GM21576 (cell line): Measurements from ENCODE around the gene RABL2A.
"Not testable (repeated sequence)": the region's sequence is repeated elsewhere in the genome, so short reads cannot be mapped to it uniquely, and the experiment has no call there.

Experiments
- ATAC-seq: cut with Tn5 transposase; IDR thresholded peaks from one replicate; pipeline ENCODE4 v1.9.1; 2021; ENCODE audit warnings: mild to moderate bottlenecking, moderate library complexity; ENCODE audit not compliant: unreplicated experiment

RABL2A gene

GRCh38 chr2:113626616-113627330 lies at the start of gene RABL2A:
Gene RABL2A (plus strand): TSS chr2:113627266. CDS start chr2:113628607, 1,341 bp downstream.
- peak; percentile 93 for ATAC-seq

GRCh38 chr2:113578508-113578907 lies 48.6 kb upstream of the RABL2A start:
- not testable (repeated sequence) for ATAC-seq

GRCh38 chr2:113582473-113582872 lies 44.6 kb upstream of the RABL2A start:
- ATAC-seq, result not testable (repeated sequence)

GRCh38 chr2:113583521-113584225 lies 43.4 kb upstream of the RABL2A start:
- not testable (repeated sequence) for ATAC-seq

DNA sequence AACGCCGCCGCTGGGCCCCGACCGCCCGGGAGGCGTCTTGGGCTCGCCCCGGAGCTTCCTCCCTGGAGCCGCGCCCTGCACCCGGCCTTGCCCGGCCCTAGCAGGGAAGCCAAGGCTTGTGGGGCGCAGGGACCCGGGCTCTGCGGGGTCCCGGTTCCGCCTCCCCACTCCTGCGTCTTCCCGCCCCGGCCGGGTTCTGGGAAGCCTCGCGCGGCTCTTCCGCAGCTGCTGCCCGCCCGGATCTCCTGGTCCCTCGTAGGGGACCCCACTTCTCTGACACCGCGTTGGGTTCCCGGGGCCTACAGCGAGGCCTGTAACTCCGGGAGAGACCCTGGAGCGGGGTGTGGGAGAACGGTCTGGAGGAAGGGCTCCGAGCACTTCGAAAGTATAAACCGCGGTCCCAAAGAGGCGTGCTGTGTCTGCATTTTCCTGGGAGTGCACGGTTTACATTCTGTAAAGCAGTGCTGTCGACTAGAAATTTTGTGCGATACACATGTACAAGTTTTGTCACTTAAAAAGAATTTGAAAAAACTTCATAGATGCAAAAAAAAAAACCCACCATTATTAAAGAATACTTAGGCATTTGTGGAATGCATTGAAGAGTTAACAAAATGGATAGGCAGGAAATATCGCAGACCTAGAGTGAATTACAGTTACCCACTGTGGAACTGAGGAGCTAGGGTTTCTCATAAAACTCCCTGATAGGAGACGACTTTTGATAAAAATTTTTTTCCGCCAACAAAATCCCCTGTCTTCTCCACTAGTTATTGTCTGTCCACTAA lies 42.6 kb upstream of the RABL2A start:
- not testable (repeated sequence) for ATAC-seq

GRCh38 chr2:113587201-113587600 lies 39.9 kb upstream of the RABL2A start:
- ATAC-seq, result not testable (repeated sequence)

DNA sequence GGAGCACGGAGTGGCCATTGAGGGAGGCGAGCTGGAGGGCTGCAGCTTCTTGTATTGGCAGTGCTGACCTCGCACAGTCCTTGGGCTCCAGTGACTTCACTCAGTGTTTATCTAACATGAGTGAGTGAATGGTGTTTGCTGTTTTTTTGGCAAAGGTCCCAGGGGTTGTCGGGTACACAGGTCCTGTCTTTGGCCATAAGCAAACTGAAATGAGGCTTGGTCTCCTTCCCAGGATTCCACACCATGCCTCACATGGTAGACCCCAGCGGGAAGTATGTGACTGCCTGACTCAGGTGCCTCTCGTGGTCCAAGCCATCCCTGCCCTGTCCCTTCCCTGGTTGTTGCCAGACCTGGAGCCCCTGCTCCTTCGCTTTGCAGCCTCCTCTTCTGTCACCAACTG lies 37.5 kb upstream of the RABL2A start:
- ATAC-seq, result not testable (repeated sequence)

DNA sequence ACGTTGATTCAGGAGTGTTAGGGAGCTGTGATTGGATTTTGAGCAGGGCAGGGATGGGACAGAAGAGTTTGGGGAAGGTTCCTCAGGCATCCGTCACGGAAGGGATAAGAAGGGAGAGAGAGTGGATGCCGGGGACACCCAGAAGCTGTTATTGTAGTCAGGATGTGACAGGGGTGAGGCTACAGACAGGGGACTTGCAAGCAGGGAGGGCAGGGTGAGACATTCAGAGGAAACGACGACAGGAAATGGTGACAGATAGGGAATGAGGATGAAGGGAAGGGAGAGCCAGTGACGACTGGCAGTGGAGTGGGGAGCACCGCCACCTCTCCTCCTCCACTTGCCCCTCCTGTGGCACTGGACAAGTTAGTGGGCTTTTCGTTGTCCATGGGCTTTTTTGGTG lies 35.1 kb upstream of the RABL2A start:
- ATAC-seq, result not testable (repeated sequence)

- ATAC-seq, result not testable (repeated sequence)
Observed at GRCh38 chr2:113593280-113593679, 33.8 kb upstream of the RABL2A start.

- ATAC-seq, result not testable (repeated sequence)
Observed at GRCh38 chr2:113595725-113596124, 31.3 kb upstream of the RABL2A start.

DNA sequence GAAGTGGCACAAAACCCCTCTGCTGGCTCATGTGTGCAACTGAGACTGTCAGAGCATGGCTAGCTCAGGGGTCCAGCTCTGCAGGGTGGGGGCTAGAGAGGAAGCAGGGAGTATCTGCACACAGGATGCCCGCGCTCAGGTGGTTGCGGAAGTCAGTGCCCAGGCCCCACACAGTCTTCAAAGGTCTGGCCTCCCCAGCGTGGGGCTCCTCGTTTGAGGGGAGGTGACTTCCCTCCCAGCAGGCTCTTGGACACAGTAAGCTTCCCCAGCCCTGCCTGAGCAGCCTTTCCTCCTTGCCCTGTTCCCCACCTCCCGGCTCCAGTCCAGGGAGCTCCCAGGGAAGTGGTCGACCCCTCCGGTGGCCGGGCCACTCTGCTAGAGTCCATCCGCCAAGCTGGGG lies 29.9 kb upstream of the RABL2A start:
- not testable (repeated sequence) for ATAC-seq

DNA sequence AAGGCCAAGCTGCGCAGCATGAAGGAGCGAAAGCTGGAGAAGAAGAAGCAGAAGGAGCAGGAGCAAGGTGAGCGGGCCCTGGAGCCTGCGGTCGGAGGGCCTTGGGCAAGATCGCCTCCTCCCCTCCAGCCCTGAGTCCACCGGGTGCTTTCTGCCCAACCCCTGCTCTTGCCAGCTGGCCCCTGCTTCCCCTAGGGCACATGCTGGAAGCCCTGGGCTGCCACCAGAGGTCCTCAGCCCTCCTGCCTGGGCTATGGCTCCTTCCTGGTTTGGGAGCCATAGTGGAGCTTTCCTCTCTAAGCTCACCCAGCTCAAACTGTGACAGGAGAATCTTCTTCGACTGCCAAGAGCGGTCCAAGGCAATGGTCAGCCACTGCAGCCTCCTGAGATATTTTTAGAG lies 29.5 kb upstream of the RABL2A start:
- ATAC-seq, result not testable (repeated sequence)

DNA sequence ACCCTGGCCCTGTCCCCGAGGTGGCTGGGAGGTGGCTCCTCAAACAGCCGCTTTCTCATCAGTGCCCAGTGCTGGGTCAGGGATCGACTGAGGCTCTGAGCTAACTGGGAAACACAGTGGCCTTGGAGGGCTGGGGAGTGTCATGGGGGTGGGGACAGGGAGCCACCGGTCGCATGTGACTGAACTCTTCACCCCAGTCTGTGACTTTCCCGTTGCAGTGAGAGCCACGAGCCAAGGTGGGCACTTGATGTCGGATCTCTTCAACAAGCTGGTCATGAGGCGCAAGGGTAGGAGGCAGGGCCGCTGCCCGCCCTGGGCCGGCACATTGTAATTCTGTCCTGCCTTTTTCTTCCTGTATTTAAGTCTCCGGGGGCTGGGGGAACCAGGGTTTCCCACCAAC lies 28.9 kb upstream of the RABL2A start:
- ATAC-seq, result not testable (repeated sequence)

DNA sequence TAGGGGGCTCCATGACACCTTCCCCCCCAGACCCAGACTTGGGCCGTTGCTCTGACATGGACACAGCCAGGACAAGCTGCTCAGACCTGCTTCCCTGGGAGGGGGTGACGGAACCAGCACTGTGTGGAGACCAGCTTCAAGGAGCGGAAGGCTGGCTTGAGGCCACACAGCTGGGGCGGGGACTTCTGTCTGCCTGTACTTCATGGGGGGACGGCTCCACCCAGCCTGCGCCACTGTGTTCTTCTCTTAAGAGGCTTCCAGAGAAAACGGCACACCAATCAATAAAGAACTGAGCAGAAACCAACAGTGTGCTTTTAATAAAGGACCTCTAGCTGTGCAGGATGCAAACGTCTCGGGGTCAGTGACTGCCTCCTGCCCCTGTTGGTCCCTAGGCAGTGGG lies 28.3 kb upstream of the RABL2A start:
- ATAC-seq, result not testable (repeated sequence)

DNA sequence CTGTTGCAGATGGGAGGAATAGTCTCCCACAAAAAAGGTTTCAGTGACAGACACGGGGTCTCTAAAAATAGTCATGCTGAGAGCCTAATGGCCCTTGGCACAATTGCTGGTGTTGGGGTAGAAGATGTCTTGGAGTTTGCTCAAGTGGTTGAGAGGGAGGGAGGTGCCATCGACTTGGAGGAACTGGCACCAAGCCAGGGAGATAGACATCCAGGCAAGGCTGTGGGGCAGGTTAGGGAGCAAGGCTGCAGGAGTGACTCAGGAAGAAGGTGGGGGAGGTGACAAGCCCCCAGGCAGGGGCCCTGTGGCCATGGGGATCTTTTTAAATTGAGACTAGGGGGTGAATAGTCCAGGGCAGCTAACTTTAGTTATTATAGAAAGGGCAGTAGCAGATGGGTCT lies 27.9 kb upstream of the RABL2A start:
- ATAC-seq, result not testable (repeated sequence)

DNA sequence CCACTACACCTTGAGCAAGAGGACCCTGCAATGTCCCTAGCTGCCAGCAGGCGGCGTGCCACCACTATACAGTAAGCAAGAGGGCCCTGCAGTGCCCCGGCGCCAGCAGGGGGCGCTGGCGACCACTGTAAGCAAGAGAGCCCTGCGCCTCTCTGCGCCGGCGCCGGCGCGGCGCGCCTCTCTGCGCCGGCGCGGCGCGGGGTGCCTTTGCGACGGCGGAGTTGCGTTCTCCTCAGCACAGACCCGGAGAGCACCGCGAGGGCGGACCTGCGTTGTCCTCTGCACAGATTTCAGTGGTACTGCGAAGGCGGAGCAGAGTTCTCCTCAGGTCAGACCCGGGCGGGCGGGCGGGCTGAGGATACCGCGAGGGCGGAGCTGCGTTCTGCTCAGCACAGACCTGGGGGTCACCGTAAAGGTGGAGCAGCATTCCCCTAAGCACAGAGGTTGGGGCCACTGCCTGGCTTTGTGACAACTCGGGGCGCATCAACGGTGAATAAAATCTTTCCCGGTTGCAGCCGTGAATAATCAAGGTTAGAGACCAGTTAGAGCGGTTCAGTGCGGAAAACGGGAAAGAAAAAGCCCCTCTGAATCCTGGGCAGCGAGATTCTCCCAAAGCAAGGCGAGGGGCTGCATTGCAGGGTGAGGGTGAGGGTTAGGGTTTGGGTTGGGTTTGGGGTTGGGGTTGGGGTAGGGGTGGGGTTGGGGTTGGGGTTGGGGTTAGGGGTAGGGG lies 24.9 kb upstream of the RABL2A start:
- ATAC-seq, result not testable (repeated sequence)

- ATAC-seq, result no peak
Observed at GRCh38 chr2:113602869-113603466, 24.1 kb upstream of the RABL2A start.

GRCh38 chr2:113603467-113604084 lies 23.5 kb upstream of the RABL2A start:
- ATAC-seq, result peak; percentile 93

DNA sequence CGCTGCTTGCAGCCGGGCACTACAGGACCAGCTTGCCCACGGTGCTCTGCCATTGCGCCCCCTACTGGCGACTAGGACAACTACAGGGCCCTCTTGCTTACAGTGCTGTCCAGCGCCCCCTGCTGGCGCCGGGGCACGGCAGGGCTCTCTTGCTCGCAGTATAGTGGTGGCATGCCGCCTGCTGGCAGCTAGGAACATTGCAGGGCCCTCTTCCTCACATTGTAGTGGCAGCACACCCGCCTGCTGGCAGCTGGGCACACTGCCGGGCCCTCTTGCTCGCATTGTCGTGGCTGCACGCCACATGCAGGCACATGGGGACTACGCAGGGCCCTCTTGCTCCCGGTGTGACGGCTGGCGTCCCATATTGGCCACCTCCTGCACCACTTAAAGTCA lies 23.0 kb upstream of the RABL2A start:
- not testable (repeated sequence) for ATAC-seq

DNA sequence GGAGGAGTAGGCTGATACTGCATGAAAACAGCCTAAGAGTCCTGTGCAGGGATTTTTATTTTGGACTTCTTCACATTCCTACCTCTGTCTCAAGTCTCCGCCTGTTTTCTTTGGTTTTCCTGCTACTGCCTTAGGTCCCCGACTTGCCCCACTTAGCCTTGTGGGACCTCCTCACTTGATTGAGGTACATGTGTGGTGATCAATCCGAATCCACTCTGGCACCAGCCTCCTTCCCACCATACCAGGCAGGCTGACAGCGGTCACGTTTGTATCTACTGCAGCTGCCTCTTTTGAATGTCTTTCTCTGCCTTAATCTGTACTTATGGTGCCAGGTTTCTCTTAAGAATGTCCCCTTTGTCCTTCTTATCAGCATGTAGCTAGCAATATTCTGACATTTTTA lies 22.4 kb upstream of the RABL2A start:
- not testable (repeated sequence) for ATAC-seq
